ENCODE measurements around the gene PTCD3.

The PTCD3 gene

GRCh38 chr2:86135653-86136052 lies 29.6 kb downstream of the PTCD3 start:
- Histone ChIP-seq H3K4me1 (ENCODE audit: control insufficient read depth, insufficient read depth, low read length) (no peaks in the 10 kb centered on the region), H3K4me3 (ENCODE audit: low read depth, low read length) (no peak overlapping the region), H3K36me3 (ENCODE audit: control insufficient read depth in 2 of 2, insufficient read depth in 1 of 2, low read length in 2 of 2) (peaks cover 74 to 100% of the 10 kb centered on the region in 2 experiments), H3K9me3 (ENCODE audit: control insufficient read depth, insufficient read depth, low read depth, low read length) (no peaks in the 10 kb centered on the region), H3K27ac (ENCODE audit: extremely low read depth, low read depth, low read length) (no peak overlapping the region)
- ChIA-PET CTCF (interaction anchor here (0.5 to 1.2 kb wide), 2 partner anchors 46 to 300 kb away, joined by 3 read pairs; no protein-coding TSS in a partner anchor), POLR2A (interaction anchor here (2.0 kb wide), 1 partner anchor 30 kb away, joined by 4 read pairs; the partner anchor contains the start of genes POLR1A and PTCD3)
- TF ChIP-seq PRDM10 (tag by site-specific recombination; IDR thresholded peaks at IDR 0.05) (no peak), RBAK (tag by site-specific recombination; IDR thresholded peaks at IDR 0.05) (no peak), ZBTB26 (tag by site-specific recombination; optimal IDR thresholded peaks at IDR 0.05) (no peak), ZNF785 (tag by site-specific recombination; IDR thresholded peaks at IDR 0.05) (no peak), HIC1 (tag by site-specific recombination; IDR thresholded peaks at IDR 0.05) (no peak), ZNF645 (tag by site-specific recombination; IDR thresholded peaks at IDR 0.05) (no peak), KLF9 (tag by site-specific recombination; IDR thresholded peaks at IDR 0.05; ENCODE audit: low read depth) (no peak), KLF10 (tag by site-specific recombination; IDR thresholded peaks at IDR 0.05) (no peak), ZNF843 (tag by site-specific recombination; IDR thresholded peaks at IDR 0.05) (no peak), ZNF169 (tag by site-specific recombination; IDR thresholded peaks at IDR 0.05) (no peak), ZNF341 (tag by site-specific recombination; IDR thresholded peaks at IDR 0.05; ENCODE audit: low read depth) (no peak), TSHZ1 (tag by site-specific recombination; IDR thresholded peaks at IDR 0.05; ENCODE audit: borderline replicate concordance) (no peak), ZNF184 (tag by site-specific recombination; IDR thresholded peaks at IDR 0.05) (no peak), ZNF18 (tag by site-specific recombination; IDR thresholded peaks at IDR 0.05) (no peak), ZNF776 (tag by site-specific recombination; IDR thresholded peaks at IDR 0.05; ENCODE audit: borderline replicate concordance) (no peak), ZNF2 (tag by site-specific recombination; IDR thresholded peaks at IDR 0.05) (no peak)

Data from HEK293 (cell line).